SK-N-SH (cell line): ENCODE measurements around the gene TLE1.

ENCODE experiments used
- FOXJ3 ChIP-seq: sonication (generic); formaldehyde crosslinking; IDR thresholded peaks from 2 replicates; pipeline ENCODE4 v1.5.1; 2020; ENCODE audit warnings: mild to moderate bottlenecking, missing genetic modification reagents
- MEF2A ChIP-seq: IDR thresholded peaks from 2 replicates; pipeline ENCODE4 v1.4.0; 2012; ENCODE audit warnings: low read depth, borderline replicate concordance
- NRF1 ChIP-seq: IDR thresholded peaks from 2 replicates; pipeline ENCODE4 v1.6.1; 2012; ENCODE audit warnings: low read depth, mild to moderate bottlenecking, low read length
- POLR2AphosphoS5 ChIP-seq: IDR thresholded peaks from 2 replicates; pipeline ENCODE4 v1.6.1; 2012; ENCODE audit warnings: low read depth, low read length
- RAD21 ChIP-seq: IDR thresholded peaks from 2 replicates; pipeline ENCODE4 v1.6.1; 2012; ENCODE audit warnings: mild to moderate bottlenecking, low read length
- RFX5 ChIP-seq: IDR thresholded peaks from 2 replicates; pipeline ENCODE4 v1.6.1; 2012; ENCODE audit warnings: mild to moderate bottlenecking, improper control_type of control experiment, low read length
- SMC3 ChIP-seq: IDR thresholded peaks from 2 replicates; pipeline ENCODE4 v1.6.1; 2012; ENCODE audit warnings: low read depth, low read length, improper control_type of control experiment
- TF ChIP-seq, protein P1 (sequence below): IDR thresholded peaks from 2 replicates; pipeline ENCODE4 v1.6.1; 2012; ENCODE audit warnings: mild to moderate bottlenecking, low read depth, low read length, moderate library complexity
- TF ChIP-seq, protein P2 (sequence below): fragments of 200-600 bp; sonication (generic); IDR thresholded peaks from 2 replicates; pipeline ENCODE4 v1.6.1; 2017; ENCODE audit warnings: antibody characterized with exemption, mild to moderate bottlenecking, moderate library complexity
- TF ChIP-seq, protein P3 (sequence below): fragments of 150-350 bp; IDR thresholded peaks from 2 replicates; pipeline ENCODE4 v1.6.1; 2016; ENCODE audit warnings: mild to moderate bottlenecking, low read depth, low read length
- TF ChIP-seq, protein P4 (sequence below): IDR thresholded peaks from 2 replicates; pipeline ENCODE4 v1.4.0; 2012; ENCODE audit warnings: low read depth

DNA sequence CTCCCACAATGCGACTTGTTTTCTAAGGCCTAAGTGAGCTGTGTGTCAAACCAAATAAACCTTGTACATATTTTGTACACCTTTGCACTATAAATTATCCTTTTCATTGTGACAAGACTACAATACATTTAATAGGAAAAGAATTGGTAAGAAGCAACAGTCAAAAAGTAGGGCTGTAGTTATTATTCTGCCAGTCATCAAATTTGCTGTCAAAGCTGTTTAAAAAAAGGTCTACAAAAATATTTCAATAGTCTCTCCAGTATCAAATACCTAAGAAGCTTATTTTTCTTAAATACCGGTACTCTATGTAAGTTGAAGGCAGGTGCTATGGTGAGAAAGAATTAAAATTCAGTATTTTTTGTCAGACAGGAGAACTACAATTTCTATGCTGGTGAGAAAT, 40.5 kb downstream of the TLE1 start:
- TF ChIP-seq, protein P1, sequence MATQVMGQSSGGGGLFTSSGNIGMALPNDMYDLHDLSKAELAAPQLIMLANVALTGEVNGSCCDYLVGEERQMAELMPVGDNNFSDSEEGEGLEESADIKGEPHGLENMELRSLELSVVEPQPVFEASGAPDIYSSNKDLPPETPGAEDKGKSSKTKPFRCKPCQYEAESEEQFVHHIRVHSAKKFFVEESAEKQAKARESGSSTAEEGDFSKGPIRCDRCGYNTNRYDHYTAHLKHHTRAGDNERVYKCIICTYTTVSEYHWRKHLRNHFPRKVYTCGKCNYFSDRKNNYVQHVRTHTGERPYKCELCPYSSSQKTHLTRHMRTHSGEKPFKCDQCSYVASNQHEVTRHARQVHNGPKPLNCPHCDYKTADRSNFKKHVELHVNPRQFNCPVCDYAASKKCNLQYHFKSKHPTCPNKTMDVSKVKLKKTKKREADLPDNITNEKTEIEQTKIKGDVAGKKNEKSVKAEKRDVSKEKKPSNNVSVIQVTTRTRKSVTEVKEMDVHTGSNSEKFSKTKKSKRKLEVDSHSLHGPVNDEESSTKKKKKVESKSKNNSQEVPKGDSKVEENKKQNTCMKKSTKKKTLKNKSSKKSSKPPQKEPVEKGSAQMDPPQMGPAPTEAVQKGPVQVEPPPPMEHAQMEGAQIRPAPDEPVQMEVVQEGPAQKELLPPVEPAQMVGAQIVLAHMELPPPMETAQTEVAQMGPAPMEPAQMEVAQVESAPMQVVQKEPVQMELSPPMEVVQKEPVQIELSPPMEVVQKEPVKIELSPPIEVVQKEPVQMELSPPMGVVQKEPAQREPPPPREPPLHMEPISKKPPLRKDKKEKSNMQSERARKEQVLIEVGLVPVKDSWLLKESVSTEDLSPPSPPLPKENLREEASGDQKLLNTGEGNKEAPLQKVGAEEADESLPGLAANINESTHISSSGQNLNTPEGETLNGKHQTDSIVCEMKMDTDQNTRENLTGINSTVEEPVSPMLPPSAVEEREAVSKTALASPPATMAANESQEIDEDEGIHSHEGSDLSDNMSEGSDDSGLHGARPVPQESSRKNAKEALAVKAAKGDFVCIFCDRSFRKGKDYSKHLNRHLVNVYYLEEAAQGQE: no peak
- no peak for TF ChIP-seq RAD21
- no peak for TF ChIP-seq SMC3
- TF ChIP-seq, protein P2, sequence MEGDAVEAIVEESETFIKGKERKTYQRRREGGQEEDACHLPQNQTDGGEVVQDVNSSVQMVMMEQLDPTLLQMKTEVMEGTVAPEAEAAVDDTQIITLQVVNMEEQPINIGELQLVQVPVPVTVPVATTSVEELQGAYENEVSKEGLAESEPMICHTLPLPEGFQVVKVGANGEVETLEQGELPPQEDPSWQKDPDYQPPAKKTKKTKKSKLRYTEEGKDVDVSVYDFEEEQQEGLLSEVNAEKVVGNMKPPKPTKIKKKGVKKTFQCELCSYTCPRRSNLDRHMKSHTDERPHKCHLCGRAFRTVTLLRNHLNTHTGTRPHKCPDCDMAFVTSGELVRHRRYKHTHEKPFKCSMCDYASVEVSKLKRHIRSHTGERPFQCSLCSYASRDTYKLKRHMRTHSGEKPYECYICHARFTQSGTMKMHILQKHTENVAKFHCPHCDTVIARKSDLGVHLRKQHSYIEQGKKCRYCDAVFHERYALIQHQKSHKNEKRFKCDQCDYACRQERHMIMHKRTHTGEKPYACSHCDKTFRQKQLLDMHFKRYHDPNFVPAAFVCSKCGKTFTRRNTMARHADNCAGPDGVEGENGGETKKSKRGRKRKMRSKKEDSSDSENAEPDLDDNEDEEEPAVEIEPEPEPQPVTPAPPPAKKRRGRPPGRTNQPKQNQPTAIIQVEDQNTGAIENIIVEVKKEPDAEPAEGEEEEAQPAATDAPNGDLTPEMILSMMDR: no peak
- TF ChIP-seq, protein P3, sequence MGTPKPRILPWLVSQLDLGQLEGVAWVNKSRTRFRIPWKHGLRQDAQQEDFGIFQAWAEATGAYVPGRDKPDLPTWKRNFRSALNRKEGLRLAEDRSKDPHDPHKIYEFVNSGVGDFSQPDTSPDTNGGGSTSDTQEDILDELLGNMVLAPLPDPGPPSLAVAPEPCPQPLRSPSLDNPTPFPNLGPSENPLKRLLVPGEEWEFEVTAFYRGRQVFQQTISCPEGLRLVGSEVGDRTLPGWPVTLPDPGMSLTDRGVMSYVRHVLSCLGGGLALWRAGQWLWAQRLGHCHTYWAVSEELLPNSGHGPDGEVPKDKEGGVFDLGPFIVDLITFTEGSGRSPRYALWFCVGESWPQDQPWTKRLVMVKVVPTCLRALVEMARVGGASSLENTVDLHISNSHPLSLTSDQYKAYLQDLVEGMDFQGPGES: no peak
- no peak for TF ChIP-seq NRF1
- TF ChIP-seq RFX5: no peak
- TF ChIP-seq POLR2AphosphoS5: no peak
- TF ChIP-seq MEF2A: no peak
- TF ChIP-seq, protein P4, sequence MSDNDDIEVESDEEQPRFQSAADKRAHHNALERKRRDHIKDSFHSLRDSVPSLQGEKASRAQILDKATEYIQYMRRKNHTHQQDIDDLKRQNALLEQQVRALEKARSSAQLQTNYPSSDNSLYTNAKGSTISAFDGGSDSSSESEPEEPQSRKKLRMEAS: no peak
- no peak for TF ChIP-seq FOXJ3 (CRISPR knock-in tag)
